Activated CD4-positive, alpha-beta T cell treated with anti-CD3 and anti-CD28 coated beads for 4 hours (primary cell): ENCODE results near the gene NOL4.

Experiments
- DNase-seq, 2 donors: peaks; one replicate each; pipeline ENCODE4 v3.0.0-alpha.2; 2020

Gene NOL4

DNA sequence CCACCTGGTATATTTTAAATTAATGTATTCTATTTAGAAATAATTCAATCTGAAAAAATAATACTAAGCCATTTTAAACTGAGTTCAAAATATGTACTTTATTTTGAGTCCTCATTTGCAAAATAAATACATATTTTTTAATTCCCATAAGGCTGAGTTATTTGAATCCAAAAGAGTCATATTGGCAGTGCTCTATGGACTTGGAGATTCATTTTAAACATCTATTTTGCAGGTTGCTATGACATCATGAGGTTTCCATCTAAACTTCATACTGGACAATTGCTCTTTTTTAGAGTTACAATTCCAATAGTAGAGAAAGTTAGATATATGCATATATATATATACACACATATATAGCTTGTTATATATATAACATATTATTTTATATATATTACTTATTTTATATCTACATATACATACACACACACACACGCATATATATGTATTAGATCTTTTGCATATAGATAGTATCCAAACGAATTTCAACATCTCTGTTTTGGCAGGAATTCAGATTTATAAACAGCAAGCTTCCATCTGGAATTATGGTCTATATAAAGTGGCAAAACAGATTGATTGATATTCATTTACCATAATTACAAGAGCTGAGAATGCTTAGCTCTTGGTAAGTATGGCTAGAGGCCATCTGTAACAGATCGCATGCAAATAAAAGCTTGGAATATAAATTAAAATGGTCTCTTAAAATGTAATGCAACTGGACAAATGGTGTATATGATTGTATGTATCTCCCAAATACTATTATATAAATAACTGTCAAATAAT is 34.9 kb downstream of the NOL4 start:
- no peak for DNase-seq
